ENCODE measurements around the gene OR10H3. TPM values are rescaled to one million over a fixed set of nuclear protein-coding genes. Genes with fewer than 3 reads are reported as not detected.

OR10H3 gene
- total RNA-seq, 4 donors from 2014 or later, result not detected

GRCh38 chr19:15732388-15732787, 5.4 kb upstream of the OR10H3 start:
- WGBS, 2 donors, result 29 to 44% methylated on average over 1 of the region's 1 CpG

GRCh38 chr19:15733895-15734294, 3.9 kb upstream of the OR10H3 start:
- WGBS, 2 donors, result 62 to 69% methylated on average over 6 of the region's 6 CpGs
- H3K4me3 ChIP-seq (ENCODE audit: low read depth, poor library complexity, severe bottlenecking), result no peak overlapping the region
- no peak for TF ChIP-seq POLR2A (IDR thresholded peaks at IDR 0.05)
- no peak for TF ChIP-seq CTCF (IDR thresholded peaks at IDR 0.05)
- no peak for DNase-seq (ENCODE audit: low spot score in 2 of 2)
- intact Hi-C loops (cut with DNase I; ENCODE audit: low total_unique reads), result no loop called here

More at GRCh38 chr19:15732388-15732787, 5.4 kb upstream of the OR10H3 start:
- H3K4me3 ChIP-seq (ENCODE audit: low read depth, poor library complexity, severe bottlenecking), result no peak overlapping the region
- no peak for DNase-seq (ENCODE audit: low spot score in 2 of 2)
- intact Hi-C loops (cut with DNase I; ENCODE audit: low total_unique reads), result no loop called here
- TF ChIP-seq CTCF (IDR thresholded peaks at IDR 0.05), result no peak
- TF ChIP-seq POLR2A (IDR thresholded peaks at IDR 0.05), result no peak

GRCh38 chr19:15740785-15741184, 3.0 kb downstream of the OR10H3 start:
- TF ChIP-seq CTCF (IDR thresholded peaks at IDR 0.05) (no peak), POLR2A (IDR thresholded peaks at IDR 0.05) (no peak)
- no peak for DNase-seq (ENCODE audit: low spot score in 2 of 2)
- 72 to 76% methylated on average over 1 of the region's 1 CpG for WGBS, 2 donors
- intact Hi-C loops (cut with DNase I; ENCODE audit: low total_unique reads), result no loop called here
- no peak overlapping the region for H3K4me3 ChIP-seq (ENCODE audit: low read depth, poor library complexity, severe bottlenecking)

GRCh38 chr19:15748239-15748638, 10.5 kb downstream of the OR10H3 start:
- no peak overlapping the region for H3K4me3 ChIP-seq (ENCODE audit: low read depth, poor library complexity, severe bottlenecking)
- TF ChIP-seq CTCF (IDR thresholded peaks at IDR 0.05) (no peak), POLR2A (IDR thresholded peaks at IDR 0.05) (no peak)
- DNase-seq (ENCODE audit: low spot score in 2 of 2), result no peak
- intact Hi-C loops (cut with DNase I; ENCODE audit: low total_unique reads), result no loop called here
- 71 to 79% methylated on average over 2 of the region's 2 CpGs for WGBS, 2 donors

- DNase-seq (ENCODE audit: low spot score in 2 of 2), result no peak
- intact Hi-C loops (cut with DNase I; ENCODE audit: low total_unique reads), result no loop called here
- H3K4me3 ChIP-seq (ENCODE audit: low read depth, poor library complexity, severe bottlenecking), result no peak overlapping the region
- 67 to 68% methylated on average over 2 of the region's 2 CpGs for WGBS, 2 donors
- TF ChIP-seq CTCF (IDR thresholded peaks at IDR 0.05), result no peak
- TF ChIP-seq POLR2A (IDR thresholded peaks at IDR 0.05), result no peak
Measured at GRCh38 chr19:15758379-15758778, 20.6 kb downstream of the OR10H3 start.

- H3K4me3 ChIP-seq (ENCODE audit: low read depth, poor library complexity, severe bottlenecking), result no peak overlapping the region
- TF ChIP-seq CTCF (IDR thresholded peaks at IDR 0.05) (no peak), POLR2A (IDR thresholded peaks at IDR 0.05) (no peak)
- 30 to 35% methylated on average over 25 to 28 of the region's 28 CpGs for WGBS, 2 donors
- intact Hi-C loops (cut with DNase I; ENCODE audit: low total_unique reads), result no loop called here
- DNase-seq (ENCODE audit: low spot score in 2 of 2), result no peak
Measured at GRCh38 chr19:15759962-15760565, 22.3 kb downstream of the OR10H3 start.

Data from lower leg skin (tissue), 4 donors.